Cardiac fibroblast (primary cell): ENCODE measurements around the gene FKBP11.

Experiments used
- DNase-seq, 2 donors: peaks; one replicate each; pipeline versions ENCODE4 v3.0.0 to v3.0.0-alpha.2; 2010; ENCODE audit warnings: low read depth in 2 of 2
- H3K4me3 ChIP-seq, 2 donors: replicated peaks in 1 of 2; 1 replicate in 1 of 2; 2 replicates in 1 of 2; pipeline ENCODE4 v1.5.1; 2011; ENCODE audit warnings: low read depth in 2 of 2, low read length in 2 of 2, mild to moderate bottlenecking in 2 of 2, moderate library complexity in 1 of 2
- TF ChIP-seq, protein P1 (sequence below): IDR thresholded peaks from one replicate; pipeline ENCODE4 v1.5.1; 2011; ENCODE audit warnings: low read depth, mild to moderate bottlenecking, low read length, inconsistent platforms

Gene FKBP11

DNA sequence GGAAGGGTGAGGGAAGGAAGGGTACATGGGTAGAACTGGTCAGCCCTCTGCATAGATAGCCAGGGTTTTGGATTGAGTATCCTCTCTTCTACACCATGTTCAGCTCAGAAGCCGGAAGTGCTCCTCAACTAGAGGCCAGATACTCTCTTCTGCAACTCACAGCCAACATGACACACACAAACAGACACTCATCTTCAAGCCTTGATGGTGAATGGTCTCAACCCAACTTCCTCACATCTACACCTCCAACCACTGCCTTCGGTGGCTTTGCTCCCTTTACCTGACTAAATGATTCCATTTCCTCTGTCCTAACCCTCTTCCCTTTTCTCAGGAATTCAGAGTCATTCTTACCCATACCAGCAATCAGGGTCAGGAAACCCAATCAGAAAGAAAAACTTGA, 7.6 kb upstream of the FKBP11 start:
- H3K4me3 ChIP-seq, result no peak overlapping the region
- no peak for DNase-seq
- TF ChIP-seq, protein P1, sequence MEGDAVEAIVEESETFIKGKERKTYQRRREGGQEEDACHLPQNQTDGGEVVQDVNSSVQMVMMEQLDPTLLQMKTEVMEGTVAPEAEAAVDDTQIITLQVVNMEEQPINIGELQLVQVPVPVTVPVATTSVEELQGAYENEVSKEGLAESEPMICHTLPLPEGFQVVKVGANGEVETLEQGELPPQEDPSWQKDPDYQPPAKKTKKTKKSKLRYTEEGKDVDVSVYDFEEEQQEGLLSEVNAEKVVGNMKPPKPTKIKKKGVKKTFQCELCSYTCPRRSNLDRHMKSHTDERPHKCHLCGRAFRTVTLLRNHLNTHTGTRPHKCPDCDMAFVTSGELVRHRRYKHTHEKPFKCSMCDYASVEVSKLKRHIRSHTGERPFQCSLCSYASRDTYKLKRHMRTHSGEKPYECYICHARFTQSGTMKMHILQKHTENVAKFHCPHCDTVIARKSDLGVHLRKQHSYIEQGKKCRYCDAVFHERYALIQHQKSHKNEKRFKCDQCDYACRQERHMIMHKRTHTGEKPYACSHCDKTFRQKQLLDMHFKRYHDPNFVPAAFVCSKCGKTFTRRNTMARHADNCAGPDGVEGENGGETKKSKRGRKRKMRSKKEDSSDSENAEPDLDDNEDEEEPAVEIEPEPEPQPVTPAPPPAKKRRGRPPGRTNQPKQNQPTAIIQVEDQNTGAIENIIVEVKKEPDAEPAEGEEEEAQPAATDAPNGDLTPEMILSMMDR, result no peak

DNA sequence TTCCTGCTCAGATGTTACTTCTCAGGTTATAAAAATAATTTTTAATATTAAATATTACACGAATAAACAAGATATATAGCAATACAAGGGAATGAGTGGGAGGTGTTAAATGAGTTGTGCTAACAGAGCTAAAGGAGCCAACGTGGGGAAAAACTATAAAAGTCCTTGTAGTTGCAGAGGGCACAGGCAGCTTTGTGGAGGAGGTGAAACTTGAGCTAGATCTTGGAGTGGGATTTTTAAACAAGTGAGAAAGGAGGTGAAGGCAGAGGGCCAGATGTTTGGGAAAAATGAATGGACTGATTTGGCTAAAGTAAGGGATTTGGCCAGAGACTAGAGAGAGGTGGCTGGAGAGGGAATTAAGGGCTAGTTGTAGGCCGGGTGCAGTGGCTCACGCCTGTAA, 5.2 kb upstream of the FKBP11 start:
- TF ChIP-seq, protein P1, result no peak
- no peak for DNase-seq

DNA sequence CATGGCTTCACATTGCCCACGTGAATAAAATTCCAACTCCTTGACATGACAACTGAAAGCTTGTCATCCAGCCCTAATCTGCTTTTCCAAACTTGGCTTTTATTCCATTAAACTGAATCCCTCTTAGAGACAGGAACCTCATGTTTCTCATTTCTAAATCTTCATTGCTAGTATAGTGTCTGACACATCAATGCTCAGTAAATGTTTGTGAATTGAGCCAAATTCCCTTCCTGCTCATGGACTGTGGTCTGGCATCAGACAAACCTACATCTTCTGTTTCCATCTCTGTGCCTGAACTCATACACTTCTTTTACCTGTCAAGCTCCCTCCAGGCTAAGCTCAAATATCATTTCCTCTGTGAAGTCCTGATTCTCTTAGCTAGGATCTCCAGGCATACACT, 4.3 kb upstream of the FKBP11 start:
- DNase-seq, result no peak
- TF ChIP-seq, protein P1, result no peak
- no peak overlapping the region for H3K4me3 ChIP-seq

More for the DNA sequence above, 5.2 kb upstream of the FKBP11 start:
- no peak overlapping the region for H3K4me3 ChIP-seq

DNA sequence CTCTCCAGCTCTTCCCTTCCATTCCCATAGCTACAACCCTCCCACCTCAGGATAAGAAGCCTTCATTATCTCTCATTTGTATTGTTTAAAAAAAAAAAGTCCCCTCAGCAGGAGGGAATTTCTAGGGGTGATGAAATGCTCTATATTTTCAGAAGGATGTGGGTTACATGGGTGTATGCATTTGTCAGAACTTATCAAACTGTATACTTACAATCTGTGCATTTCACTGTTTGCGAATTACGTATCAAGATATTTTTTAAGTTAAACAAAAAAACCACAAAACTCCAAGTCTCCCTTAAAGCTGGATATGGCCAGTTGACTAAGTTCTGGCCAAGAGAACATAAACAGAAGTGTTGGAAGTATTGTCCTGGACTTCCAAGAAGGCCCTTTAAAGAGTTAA, 2.0 kb upstream of the FKBP11 start:
- peak in 1 of 2 donors; percentile 16 for DNase-seq
- no peak overlapping the region for H3K4me3 ChIP-seq
- TF ChIP-seq, protein P1, result no peak

DNA sequence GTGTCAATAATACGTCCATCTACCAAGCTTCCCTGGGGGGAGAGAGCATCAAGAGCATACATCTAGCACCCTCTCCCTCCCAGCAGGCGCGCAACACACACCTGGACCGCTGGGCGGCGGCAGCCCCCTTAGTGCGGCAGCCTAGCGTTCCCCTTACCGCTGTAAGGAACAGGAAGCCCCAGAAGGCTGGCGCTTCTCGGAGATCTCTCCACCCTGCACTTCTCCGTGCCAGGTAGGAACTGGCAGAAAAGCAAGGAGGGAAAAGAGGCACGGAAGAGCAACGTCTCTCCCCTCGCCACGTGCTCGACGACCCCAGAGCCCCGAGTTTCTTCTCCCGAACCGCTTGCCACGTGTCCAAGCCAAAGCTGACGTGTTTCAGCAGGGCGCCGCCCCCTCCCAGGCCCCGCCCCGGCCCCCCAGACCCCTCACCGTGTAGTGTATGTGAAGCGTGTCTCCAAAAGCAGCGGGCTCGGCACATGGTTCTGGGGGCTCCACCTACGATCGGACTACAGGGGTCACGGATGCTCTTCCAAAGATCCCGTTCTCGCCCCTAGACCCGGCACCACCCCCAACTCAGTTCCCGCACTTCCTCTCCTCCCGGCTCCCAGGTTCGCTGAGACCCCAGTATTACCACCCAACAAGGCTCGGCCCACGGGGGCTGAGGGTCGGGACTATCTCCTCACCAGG, 532 bp downstream of the FKBP11 start:
- TF ChIP-seq, protein P1, result peak; percentile 58
- H3K4me3 ChIP-seq, result peak overlapping the region; percentile 72 to 97
- DNase-seq, result peak; percentile 47 to 59

DNA sequence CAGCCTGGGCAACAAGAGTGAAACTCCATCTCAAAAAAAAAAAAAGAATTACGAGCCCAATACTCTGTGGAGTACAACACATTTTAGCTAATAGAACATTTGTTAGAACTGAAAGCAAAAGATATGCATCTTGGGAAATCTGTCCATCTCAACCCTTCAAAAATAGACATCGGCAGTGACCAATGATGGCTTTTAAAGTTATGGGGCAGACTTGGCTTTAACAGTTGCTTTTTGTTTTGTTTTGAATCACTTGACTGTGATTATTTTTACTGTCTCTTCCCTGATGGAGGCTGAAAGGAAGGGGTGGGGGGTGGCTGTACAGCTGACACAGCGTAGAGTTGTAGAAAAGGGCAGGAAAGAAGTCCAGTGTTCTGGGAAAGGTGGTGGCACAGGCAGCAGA, 2.2 kb downstream of the FKBP11 start:
- TF ChIP-seq, protein P1, result no peak
- DNase-seq, result no peak
- H3K4me3 ChIP-seq, result no peak overlapping the region
